Raji (cell line): ENCODE measurements around the gene BTN1A1.
A peak's percentile ranks its signal among the peaks of the same experiment; 100 is the strongest.

ENCODE experiments used
- POLR2A ChIP-seq: IDR thresholded peaks from 2 replicates; pipeline ENCODE4 v1.6.1; 2011; ENCODE audit warnings: low read depth, low read length, control low read depth; ENCODE audit not compliant: insufficient read depth

The BTN1A1 gene

GRCh38 chr6:26487466-26487865 is 12.6 kb upstream of the BTN1A1 start:
- no peak for TF ChIP-seq POLR2A

GRCh38 chr6:26489996-26490964 is 9.8 kb upstream of the BTN1A1 start:
- TF ChIP-seq POLR2A, result no peak

GRCh38 chr6:26491604-26492003 is 8.5 kb upstream of the BTN1A1 start:
- TF ChIP-seq POLR2A, result no peak

GRCh38 chr6:26493258-26493657 is 6.8 kb upstream of the BTN1A1 start:
- TF ChIP-seq POLR2A, result no peak

GRCh38 chr6:26494117-26494516 is 6.0 kb upstream of the BTN1A1 start:
- no peak for TF ChIP-seq POLR2A

- TF ChIP-seq POLR2A, result no peak
Observed at GRCh38 chr6:26495281-26495680, 4.8 kb upstream of the BTN1A1 start.

- no peak for TF ChIP-seq POLR2A
Observed at GRCh38 chr6:26497610-26498009, 2.5 kb upstream of the BTN1A1 start.

GRCh38 chr6:26501482-26501986 is 1.4 kb downstream of the BTN1A1 start:
- TF ChIP-seq POLR2A, result no peak

GRCh38 chr6:26502165-26502564 is 2.1 kb downstream of the BTN1A1 start:
- no peak for TF ChIP-seq POLR2A

- no peak for TF ChIP-seq POLR2A
Observed at GRCh38 chr6:26502626-26503025, 2.5 kb downstream of the BTN1A1 start.

- TF ChIP-seq POLR2A, result no peak
Observed at GRCh38 chr6:26507658-26508057, 7.6 kb downstream of the BTN1A1 start.

GRCh38 chr6:26514984-26515383 is 14.9 kb downstream of the BTN1A1 start:
- TF ChIP-seq POLR2A, result no peak

GRCh38 chr6:26516481-26517427 is 16.7 kb downstream of the BTN1A1 start:
- no peak for TF ChIP-seq POLR2A

GRCh38 chr6:26519359-26519758 is 19.3 kb downstream of the BTN1A1 start:
- no peak for TF ChIP-seq POLR2A

- TF ChIP-seq POLR2A, result peak; percentile 42; the same call in 1 of the 2 replicates
Observed at GRCh38 chr6:26520237-26520849, 20.2 kb downstream of the BTN1A1 start.
